LNCAP (cell line): ENCODE data around the gene WNK4.

Experiments
- TF ChIP-seq, protein P1 (sequence below): fragments of 450-650 bp; IDR thresholded peaks from 2 replicates; pipeline ENCODE4 v1.5.1; 2017; ENCODE audit warnings: mild to moderate bottlenecking

The WNK4 gene

DNA sequence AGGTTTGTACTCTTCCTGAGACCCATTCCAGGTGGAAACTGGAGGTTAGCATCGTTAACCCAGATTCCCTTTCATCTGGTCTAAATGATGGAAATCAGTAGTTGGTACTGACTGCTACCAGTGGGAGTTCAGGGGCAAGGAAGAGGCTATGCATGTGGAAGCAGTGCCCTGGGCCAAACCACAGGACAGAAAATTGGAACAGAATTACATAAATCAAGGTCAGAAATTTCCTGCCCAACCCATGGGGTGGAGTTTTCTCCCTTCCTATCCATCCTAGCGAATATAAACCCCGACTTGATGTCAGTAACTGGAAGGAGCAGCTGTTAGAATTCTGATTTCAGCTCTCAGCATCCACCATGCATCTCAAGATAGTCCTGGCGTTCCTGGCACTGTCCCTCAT is 63.9 kb downstream of the WNK4 start, which contains the start of gene AOC2:
Gene AOC2, plus strand, starts transcription at position 310 of the 400 bp plus-strand sequence. Its CDS starts 47 bp downstream, at position 357.
- TF ChIP-seq, protein P1, sequence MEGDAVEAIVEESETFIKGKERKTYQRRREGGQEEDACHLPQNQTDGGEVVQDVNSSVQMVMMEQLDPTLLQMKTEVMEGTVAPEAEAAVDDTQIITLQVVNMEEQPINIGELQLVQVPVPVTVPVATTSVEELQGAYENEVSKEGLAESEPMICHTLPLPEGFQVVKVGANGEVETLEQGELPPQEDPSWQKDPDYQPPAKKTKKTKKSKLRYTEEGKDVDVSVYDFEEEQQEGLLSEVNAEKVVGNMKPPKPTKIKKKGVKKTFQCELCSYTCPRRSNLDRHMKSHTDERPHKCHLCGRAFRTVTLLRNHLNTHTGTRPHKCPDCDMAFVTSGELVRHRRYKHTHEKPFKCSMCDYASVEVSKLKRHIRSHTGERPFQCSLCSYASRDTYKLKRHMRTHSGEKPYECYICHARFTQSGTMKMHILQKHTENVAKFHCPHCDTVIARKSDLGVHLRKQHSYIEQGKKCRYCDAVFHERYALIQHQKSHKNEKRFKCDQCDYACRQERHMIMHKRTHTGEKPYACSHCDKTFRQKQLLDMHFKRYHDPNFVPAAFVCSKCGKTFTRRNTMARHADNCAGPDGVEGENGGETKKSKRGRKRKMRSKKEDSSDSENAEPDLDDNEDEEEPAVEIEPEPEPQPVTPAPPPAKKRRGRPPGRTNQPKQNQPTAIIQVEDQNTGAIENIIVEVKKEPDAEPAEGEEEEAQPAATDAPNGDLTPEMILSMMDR, result no peak

DNA sequence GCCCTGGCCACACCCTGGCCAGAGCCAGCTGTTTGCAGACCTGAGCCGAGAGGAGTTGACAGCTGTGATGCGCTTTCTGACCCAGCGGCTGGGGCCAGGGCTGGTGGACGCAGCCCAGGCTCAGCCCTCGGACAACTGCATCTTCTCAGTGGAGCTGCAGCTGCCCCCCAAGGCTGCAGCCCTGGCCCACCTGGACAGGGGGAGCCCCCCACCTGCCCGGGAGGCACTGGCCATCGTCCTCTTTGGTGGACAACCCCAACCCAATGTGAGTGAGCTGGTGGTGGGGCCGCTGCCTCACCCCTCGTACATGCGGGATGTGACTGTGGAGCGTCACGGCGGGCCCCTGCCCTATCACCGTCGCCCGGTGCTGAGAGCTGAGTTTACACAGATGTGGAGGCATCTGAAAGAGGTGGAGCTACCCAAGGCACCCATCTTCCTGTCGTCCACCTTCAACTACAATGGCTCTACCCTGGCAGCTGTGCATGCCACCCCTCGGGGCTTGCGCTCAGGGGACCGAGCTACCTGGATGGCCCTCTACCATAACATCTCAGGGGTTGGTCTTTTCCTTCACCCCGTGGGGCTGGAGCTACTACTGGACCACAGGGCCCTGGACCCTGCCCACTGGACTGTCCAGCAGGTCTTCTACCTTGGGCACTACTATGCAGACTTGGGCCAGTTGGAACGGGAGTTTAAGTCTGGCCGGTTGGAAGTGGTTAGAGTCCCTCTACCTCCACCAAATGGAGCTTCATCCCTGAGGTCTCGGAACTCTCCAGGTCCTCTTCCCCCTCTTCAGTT is 64.5 kb downstream of the WNK4 start:
- TF ChIP-seq, protein P1, result no peak

DNA sequence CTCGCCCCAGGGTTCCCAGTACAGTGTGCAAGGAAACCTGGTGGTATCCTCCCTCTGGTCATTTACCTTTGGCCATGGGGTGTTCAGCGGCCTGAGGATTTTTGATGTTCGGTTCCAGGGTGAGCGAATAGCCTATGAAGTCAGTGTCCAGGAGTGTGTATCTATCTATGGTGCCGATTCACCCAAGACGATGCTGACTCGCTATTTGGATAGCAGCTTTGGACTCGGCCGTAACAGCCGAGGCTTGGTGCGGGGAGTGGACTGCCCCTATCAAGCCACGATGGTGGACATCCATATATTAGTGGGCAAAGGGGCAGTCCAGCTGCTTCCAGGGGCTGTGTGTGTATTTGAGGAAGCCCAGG is 65.1 kb downstream of the WNK4 start:
- TF ChIP-seq, protein P1, result no peak

DNA sequence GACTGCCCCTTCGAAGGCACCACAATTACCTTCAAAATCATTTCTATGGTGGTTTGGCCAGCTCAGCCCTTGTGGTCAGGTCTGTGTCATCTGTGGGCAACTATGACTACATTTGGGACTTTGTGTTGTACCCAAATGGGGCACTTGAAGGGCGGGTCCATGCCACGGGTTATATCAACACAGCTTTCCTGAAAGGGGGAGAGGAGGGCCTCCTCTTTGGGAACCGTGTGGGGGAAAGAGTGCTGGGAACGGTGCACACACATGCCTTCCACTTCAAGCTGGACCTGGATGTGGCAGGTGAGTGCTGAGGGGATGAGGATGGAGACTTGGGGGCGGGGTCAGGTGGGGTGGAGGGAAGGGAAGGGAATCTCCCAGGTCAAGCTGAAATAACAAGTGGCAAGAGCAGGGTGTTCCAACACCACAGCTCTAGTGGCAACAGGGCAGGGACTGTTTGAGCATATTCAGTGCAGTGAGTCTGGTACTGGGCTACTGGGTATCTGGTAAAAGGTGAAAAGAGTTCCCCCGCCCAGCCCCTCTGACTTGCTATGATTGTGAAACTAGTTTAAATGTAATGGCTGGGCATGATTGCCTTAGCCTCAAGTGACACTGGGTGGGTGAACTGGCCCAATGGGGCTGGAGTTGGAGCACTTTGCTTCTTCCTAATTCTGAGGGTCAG is 65.6 kb downstream of the WNK4 start:
- TF ChIP-seq, protein P1, result no peak
